Hepatocyte (in vitro differentiated cells): Measurements from ENCODE around the gene MARK2. TPM values are rescaled to one million over a fixed set of nuclear protein-coding genes. Genes with fewer than 3 reads are reported as not detected.
"Not testable (repeated sequence)": the region's sequence is repeated elsewhere in the genome, so short reads cannot be mapped to it uniquely, and the experiment has no call there.

Experiments used
- DNase-seq: peaks from one replicate; pipeline ENCODE4 v3.0.0-alpha.2; 2016; ENCODE audit warnings: low spot score
- H2AFZ ChIP-seq: fragments of 200-600 bp; sonication (generic); 2 replicates; pipeline ENCODE4 v1.6.0; 2016; ENCODE audit warnings: antibody characterized with exemption, mild to moderate bottlenecking
- H3K27ac ChIP-seq: fragments of 200-600 bp; sonication (generic); 2 replicates; pipeline ENCODE4 v1.5.1; 2016; ENCODE audit warnings: mild to moderate bottlenecking
- H3K27me3 ChIP-seq: fragments of 200-600 bp; sonication (generic); 2 replicates; pipeline ENCODE4 v1.6.1; 2016
- H3K36me3 ChIP-seq: fragments of 200-600 bp; sonication (generic); replicated peaks from 2 replicates; pipeline ENCODE4 v1.5.1; 2016; ENCODE audit warnings: low read depth; ENCODE audit not compliant: insufficient read depth
- H3K4me1 ChIP-seq: fragments of 200-600 bp; sonication (generic); 2 replicates; pipeline ENCODE4 v1.5.1; 2016; ENCODE audit warnings: mild to moderate bottlenecking, moderate library complexity; ENCODE audit not compliant: insufficient read depth
- H3K4me2 ChIP-seq: fragments of 200-600 bp; sonication (generic); 2 replicates; pipeline ENCODE4 v1.6.0; 2016
- H3K4me3 ChIP-seq: fragments of 200-600 bp; sonication (generic); 2 replicates; pipeline ENCODE4 v1.5.1; 2016; ENCODE audit warnings: mild to moderate bottlenecking
- H3K79me2 ChIP-seq: fragments of 200-600 bp; sonication (generic); 2 replicates; pipeline ENCODE4 v1.6.0; 2017; ENCODE audit warnings: mild to moderate bottlenecking
- H3K9me2 ChIP-seq: fragments of 200-600 bp; sonication (generic); replicated peaks from 2 replicates; pipeline ENCODE4 v1.6.0; 2017; ENCODE audit warnings: mild to moderate bottlenecking; ENCODE audit not compliant: insufficient read depth
- H3K9me3 ChIP-seq: fragments of 200-600 bp; sonication (generic); 2 replicates; pipeline ENCODE4 v1.5.1; 2016; ENCODE audit warnings: low read depth, mild to moderate bottlenecking
- H4K20me1 ChIP-seq: fragments of 200-600 bp; sonication (generic); 2 replicates; pipeline ENCODE4 v1.6.0; 2016; ENCODE audit warnings: mild to moderate bottlenecking; ENCODE audit not compliant: insufficient read depth, poor library complexity, severe bottlenecking
- CTCF ChIP-seq: fragments of 200-600 bp; sonication (generic); IDR thresholded peaks from 2 replicates; pipeline ENCODE4 v1.5.1; 2016; ENCODE audit warnings: antibody characterized with exemption, mild to moderate bottlenecking; ENCODE audit not compliant: poor library complexity
- EZH2 ChIP-seq: fragments of 200-600 bp; sonication (generic); IDR thresholded peaks from 2 replicates; pipeline ENCODE4 v1.6.1; 2016; ENCODE audit warnings: antibody characterized with exemption, mild to moderate bottlenecking, borderline replicate concordance
- EZH2phosphoT487 ChIP-seq: fragments of 200-600 bp; sonication (generic); IDR thresholded peaks from one replicate; pipeline ENCODE4 v1.6.1; 2018; ENCODE audit warnings: antibody characterized with exemption, mild to moderate bottlenecking, low read depth, moderate library complexity; ENCODE audit not compliant: unreplicated experiment, severe bottlenecking
- WGBS: methylation state at CpG from one replicate; pipeline ENCODE4 v1.1.6; 2016; ENCODE audit warnings: low lambda C conversion rate; ENCODE audit errors: missing lambda C conversion rate; 5-methylcytosine and 5-hydroxymethylcytosine counted together
- polyA plus RNA-seq: library from polyadenylated mRNA; unstranded; fragments of >200 nt; fragmentation: Nextera tagmentation; extraction: Ambion mirVana; gene quantifications from 2 replicates; pipeline ENCODE4 v1.2.1, GENCODE V29; 2016
- total RNA-seq: library from RNA; depleted of rRNA; stranded (reverse); fragments of >200 nt; gene quantifications from 2 replicates; pipeline ENCODE4 v1.2.3, GENCODE V29; 2014

MARK2 gene
- total and polyA plus RNA-seq, 2 experiments from 2014 or later = 22.4 to 48.2 TPM

- Histone ChIP-seq H3K4me3 (no peak overlapping the region), H3K36me3 (no peaks in the 10 kb centered on the region), H3K4me1 (peaks cover 8% of the 10 kb centered on the region), H3K27ac (no peak overlapping the region), H3K9me2 (no peaks in the 10 kb centered on the region), H4K20me1 (no peaks in the 10 kb centered on the region), H3K9me3 (no peaks in the 10 kb centered on the region), H3K27me3 (no peaks in the 10 kb centered on the region), H2AFZ (no peak overlapping the region), H3K79me2 (no peaks in the 10 kb centered on the region), H3K4me2 (no peak overlapping the region)
- 82% methylated on average over 9 of the region's 9 CpGs for WGBS
- no peak for DNase-seq
- no peak for TF ChIP-seq EZH2
- TF ChIP-seq EZH2phosphoT487 = no peak
- no peak for TF ChIP-seq CTCF
Observed at GRCh38 chr11:63805844-63806415, 33.0 kb upstream of the MARK2 start.

- not testable (repeated sequence) for H3K27me3 ChIP-seq, H2AFZ ChIP-seq, H3K4me3 ChIP-seq, H3K9me3 ChIP-seq, H3K4me2 ChIP-seq, H3K36me3 ChIP-seq, H3K9me2 ChIP-seq, DNase-seq, H3K27ac ChIP-seq
- Histone ChIP-seq H3K79me2 (peaks cover 22% of the 10 kb centered on the region), H3K4me1 (peaks cover 11% of the 10 kb centered on the region), H4K20me1 (peaks cover 15% of the 10 kb centered on the region)
- WGBS = 88% methylated on average over 11 of the region's 11 CpGs
Observed at GRCh38 chr11:63810383-63810782, 28.5 kb upstream of the MARK2 start.

GRCh38 chr11:63811522-63811921 is 27.4 kb upstream of the MARK2 start:
- 80% methylated on average over 3 of the region's 3 CpGs for WGBS
- H3K27ac ChIP-seq = no peak overlapping the region
- H3K27me3 ChIP-seq = no peaks in the 10 kb centered on the region
- TF ChIP-seq EZH2 (no peak), EZH2phosphoT487 (no peak), CTCF (no peak)
- H3K9me2 ChIP-seq = no peaks in the 10 kb centered on the region
- DNase-seq = no peak
- H2AFZ ChIP-seq = no peak overlapping the region
- peaks cover 24% of the 10 kb centered on the region for H4K20me1 ChIP-seq
- H3K79me2 ChIP-seq = peaks cover 33% of the 10 kb centered on the region
- peaks cover 12% of the 10 kb centered on the region for H3K4me1 ChIP-seq
- H3K9me3 ChIP-seq = no peaks in the 10 kb centered on the region
- H3K4me2 ChIP-seq = peak overlapping the region; percentile 97
- H3K36me3 ChIP-seq = no peaks in the 10 kb centered on the region
- no peak overlapping the region for H3K4me3 ChIP-seq

GRCh38 chr11:63813035-63813562 is 25.8 kb upstream of the MARK2 start, which contains the start of gene SPINDOC:
Gene SPINDOC, plus strand, starts transcription at chr11:63813456. Its CDS starts 231 bp downstream, at chr11:63813687.
- H3K4me2 ChIP-seq = peak within 1 kb of the TSS; percentile 97
- H4K20me1 ChIP-seq = peaks cover 37% of the 10 kb centered on the region
- H3K36me3 ChIP-seq = no peaks in the 10 kb centered on the region
- H3K27ac ChIP-seq = peak within 1 kb of the TSS; percentile 84
- no peaks in the 10 kb centered on the region for H3K9me2 ChIP-seq
- peak within 1 kb of the TSS; percentile 96 for H2AFZ ChIP-seq
- no peak for TF ChIP-seq CTCF
- no peak for TF ChIP-seq EZH2
- TF ChIP-seq EZH2phosphoT487 = no peak
- peak within 1 kb of the TSS; percentile 97 for H3K4me3 ChIP-seq
- no peaks in the 10 kb centered on the region for H3K9me3 ChIP-seq
- peak; percentile 86 for DNase-seq
- WGBS = under 1% methylated on average over 25 of the region's 65 CpGs
- H3K27me3 ChIP-seq = no peaks in the 10 kb centered on the region
- peaks cover 12% of the 10 kb centered on the region for H3K4me1 ChIP-seq
- peaks cover 48% of the 10 kb centered on the region for H3K79me2 ChIP-seq
